Coronary artery (tissue), 2 donors: ENCODE measurements around the gene PLEKHF1.
"Not testable (repeated sequence)": the region's sequence is repeated elsewhere in the genome, so short reads cannot be mapped to it uniquely, and the experiment has no call there.

Experiments used
- DNase-seq: peaks from one replicate; pipeline ENCODE4 v3.0.0-alpha.2; 2017; ENCODE audit warnings: low spot score
- H3K27ac ChIP-seq, 2 donors: fragments of 200-600 bp; sonication (generic); one replicate each; pipeline ENCODE4 v1.5.1; 2016 to 2019
- H3K4me3 ChIP-seq: fragments of 200-600 bp; sonication (generic); 2 replicates; pipeline ENCODE4 v1.5.1; 2016; ENCODE audit warnings: mild to moderate bottlenecking, moderate library complexity
- TF ChIP-seq, protein P1 (sequence below): fragments of 200-600 bp; sonication (generic); IDR thresholded peaks from one replicate; pipeline ENCODE4 v1.5.1; 2019; ENCODE audit warnings: antibody characterized with exemption

The PLEKHF1 gene

DNA sequence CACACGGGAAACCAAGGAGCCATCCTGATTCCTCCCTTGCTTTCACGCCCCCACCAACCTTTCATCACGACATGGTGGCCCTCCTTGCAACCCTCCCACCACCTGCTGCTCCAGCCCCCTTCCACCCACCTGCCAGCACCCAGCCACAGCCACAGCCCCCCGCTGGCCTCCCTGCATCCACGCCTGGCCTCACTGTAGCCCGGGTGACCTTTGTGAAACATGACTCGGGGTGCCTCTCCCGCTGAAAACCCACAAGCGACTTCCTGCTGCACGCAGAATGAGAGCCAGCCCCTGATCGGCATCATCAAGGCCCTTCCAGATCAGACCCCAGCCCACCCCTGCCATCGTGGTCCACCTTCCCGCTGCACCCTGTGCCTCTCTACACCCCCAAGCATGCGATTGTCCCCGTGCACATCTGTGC, 44.3 kb upstream of the PLEKHF1 start:
- Histone ChIP-seq H3K27ac (no peak overlapping the region), H3K4me3 (no peak overlapping the region)
- no peak for DNase-seq
- TF ChIP-seq, protein P1, sequence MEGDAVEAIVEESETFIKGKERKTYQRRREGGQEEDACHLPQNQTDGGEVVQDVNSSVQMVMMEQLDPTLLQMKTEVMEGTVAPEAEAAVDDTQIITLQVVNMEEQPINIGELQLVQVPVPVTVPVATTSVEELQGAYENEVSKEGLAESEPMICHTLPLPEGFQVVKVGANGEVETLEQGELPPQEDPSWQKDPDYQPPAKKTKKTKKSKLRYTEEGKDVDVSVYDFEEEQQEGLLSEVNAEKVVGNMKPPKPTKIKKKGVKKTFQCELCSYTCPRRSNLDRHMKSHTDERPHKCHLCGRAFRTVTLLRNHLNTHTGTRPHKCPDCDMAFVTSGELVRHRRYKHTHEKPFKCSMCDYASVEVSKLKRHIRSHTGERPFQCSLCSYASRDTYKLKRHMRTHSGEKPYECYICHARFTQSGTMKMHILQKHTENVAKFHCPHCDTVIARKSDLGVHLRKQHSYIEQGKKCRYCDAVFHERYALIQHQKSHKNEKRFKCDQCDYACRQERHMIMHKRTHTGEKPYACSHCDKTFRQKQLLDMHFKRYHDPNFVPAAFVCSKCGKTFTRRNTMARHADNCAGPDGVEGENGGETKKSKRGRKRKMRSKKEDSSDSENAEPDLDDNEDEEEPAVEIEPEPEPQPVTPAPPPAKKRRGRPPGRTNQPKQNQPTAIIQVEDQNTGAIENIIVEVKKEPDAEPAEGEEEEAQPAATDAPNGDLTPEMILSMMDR, result no peak

DNA sequence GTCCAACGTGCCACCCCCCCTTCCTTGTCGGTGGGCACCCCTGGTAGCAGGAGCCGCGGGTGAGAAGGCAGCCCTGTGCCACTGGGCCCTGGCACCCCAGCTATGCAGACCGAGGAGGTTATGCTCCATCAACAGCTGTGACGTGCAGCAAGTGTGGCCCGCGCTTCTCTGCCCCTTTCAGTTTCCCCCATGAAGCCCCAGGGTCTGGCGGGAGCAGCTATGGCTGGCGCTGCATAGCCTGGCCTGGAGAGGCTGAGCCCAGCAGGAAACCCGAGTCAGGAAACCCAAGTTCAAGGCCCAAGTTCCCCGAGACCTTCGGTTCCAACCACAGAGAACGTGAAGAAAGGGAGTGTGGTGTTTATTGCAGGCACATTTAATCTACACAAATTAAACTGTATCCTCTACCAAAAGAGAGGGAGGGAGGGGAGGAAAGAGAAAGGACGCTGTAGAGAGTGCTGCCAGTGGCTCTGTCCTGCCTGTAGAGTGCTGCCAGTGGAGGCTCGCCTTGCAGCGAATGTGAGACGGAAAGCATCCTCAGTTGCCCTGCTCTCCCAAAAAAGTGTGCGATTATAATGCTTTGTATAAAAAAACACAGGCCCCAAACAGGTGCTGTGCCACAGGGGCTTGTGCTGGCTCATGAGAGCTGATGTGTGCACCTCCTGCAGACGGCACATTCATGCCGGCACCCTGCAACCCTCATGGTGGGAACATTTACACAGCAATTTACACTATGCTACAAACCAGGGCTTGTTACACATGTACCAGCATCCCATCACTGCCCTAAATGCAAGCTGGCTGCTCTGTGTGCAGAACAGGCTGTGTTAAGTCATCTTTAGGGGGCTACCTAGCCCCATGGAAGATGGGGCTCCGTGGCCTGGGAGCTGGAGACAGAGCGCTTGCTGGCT, 42.8 kb upstream of the PLEKHF1 start:
- H3K27ac ChIP-seq, result no peak overlapping the region
- TF ChIP-seq, protein P1, result no peak
- no peak for DNase-seq
- no peak overlapping the region for H3K4me3 ChIP-seq

DNA sequence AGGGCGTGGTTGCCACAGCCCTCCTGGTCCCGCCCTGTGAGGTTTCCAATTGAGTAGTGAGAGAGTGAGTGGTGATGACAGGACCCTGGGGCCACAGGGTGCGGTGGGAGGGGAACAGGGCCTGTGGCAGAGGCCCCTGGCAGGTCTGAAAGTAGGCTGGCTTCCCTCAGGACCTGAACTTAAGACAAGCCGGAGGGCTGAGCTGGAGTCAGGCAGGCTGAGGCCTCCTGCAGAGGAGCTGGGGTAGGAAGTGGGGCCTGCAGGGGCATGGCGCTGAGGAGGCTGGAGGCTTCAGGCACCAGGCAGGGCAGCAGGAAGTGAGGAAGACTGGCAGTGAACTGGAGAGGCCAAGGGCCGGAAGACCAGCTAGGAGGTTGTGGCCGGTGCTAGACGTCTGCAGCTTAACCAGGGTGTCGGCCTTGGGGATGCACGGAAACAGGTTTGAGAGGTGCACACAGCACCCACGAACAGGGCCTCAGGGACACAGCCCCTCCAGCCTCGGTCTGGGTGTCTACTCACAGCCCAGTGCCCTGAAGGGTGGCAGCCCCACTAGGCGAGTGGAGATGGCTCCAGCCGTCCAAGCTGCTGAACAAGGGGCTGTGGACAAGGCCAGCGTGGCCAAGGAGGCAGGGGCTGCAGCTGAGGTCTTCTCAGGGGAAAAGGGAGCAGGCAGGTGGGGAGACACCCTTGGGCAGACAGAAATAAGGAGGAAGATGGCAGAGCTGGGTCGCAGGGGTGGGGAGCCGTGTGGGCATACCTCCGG, 41.4 kb upstream of the PLEKHF1 start:
- Histone ChIP-seq H3K27ac (no peak overlapping the region), H3K4me3 (no peak overlapping the region)
- DNase-seq, result no peak
- TF ChIP-seq, protein P1, result no peak

DNA sequence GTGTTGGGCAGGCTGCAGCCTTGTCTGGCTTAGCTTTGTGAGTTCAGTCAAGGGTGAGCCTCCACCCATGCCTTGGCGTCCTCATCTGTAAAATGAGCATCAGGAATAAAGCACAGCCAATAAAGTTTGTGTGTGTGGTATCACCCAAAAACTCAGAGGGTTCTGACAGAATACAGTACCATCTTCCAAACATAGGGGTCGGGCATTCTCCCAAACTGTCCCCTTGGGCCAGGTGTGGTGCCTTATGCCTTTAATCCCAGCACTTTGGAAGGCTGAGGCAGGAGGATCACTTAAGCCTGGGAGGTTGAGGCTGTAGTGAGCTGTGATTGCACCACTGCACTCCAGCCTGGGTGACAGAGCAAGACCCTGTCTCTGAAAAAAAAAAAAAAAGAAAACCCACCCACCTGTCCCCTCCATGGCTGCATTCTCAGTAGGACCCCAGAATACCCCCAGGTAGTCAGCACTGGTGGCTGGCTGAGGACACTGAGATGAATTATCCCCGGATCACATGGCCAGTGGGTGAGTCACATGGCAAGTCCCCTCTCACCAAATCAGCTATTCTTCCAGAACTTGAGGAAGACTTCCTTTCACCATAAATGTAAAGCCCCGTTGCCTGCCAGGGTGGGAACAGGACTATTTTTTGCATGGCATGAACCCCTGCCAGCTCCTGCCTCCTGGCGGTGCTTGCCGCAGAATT, 40.6 kb upstream of the PLEKHF1 start:
- DNase-seq, result no peak
- H3K4me3 ChIP-seq, result no peak overlapping the region
- H3K27ac ChIP-seq, result no peak overlapping the region
- TF ChIP-seq, protein P1, result no peak

DNA sequence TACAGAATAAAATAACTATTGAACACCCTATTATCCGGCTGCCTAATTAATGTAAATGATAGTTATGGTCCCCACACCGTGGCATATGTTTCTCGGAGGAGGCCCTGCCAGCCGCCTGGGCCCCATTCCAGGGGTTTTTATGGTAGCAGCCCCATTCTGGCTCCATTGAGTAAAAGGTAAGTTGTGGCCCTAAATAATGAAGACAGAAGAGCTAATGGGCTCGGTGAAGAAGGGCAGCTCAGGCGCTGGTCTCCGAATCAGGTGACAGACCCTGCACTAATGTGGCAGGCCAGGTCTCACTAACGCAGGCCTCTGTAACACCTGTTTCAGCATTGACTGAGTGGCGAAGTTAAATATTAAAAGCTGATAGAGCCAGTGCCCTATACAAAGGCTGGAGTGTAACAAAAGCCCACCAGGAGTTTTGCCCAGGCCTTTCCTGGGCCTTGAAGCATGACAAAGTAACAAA, 40.0 kb upstream of the PLEKHF1 start:
- H3K4me3 ChIP-seq, result no peak overlapping the region
- H3K27ac ChIP-seq, result no peak overlapping the region
- no peak for DNase-seq
- TF ChIP-seq, protein P1, result no peak

DNA sequence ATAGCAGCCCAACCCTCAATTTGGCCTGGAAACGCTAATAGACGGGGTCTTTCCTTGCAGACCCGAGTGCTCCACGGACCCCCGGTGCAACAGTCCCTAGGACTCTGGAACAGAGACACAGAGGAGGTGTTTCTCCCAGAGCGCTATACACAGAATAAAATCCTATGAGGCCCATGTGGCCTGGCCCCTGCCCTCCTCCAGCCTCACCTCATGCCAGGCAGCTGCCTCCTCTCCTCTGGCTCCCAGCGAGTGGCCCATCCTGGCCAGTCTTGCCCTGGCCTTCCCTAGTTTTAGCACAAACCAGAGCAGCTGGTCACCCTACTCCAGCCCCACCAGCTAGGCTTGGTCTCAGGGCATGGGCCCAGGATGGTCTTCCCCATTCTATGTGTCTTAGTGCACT, 38.9 kb upstream of the PLEKHF1 start:
- Histone ChIP-seq H3K4me3 (no peak overlapping the region), H3K27ac (no peak overlapping the region)
- TF ChIP-seq, protein P1, result no peak
- no peak for DNase-seq

DNA sequence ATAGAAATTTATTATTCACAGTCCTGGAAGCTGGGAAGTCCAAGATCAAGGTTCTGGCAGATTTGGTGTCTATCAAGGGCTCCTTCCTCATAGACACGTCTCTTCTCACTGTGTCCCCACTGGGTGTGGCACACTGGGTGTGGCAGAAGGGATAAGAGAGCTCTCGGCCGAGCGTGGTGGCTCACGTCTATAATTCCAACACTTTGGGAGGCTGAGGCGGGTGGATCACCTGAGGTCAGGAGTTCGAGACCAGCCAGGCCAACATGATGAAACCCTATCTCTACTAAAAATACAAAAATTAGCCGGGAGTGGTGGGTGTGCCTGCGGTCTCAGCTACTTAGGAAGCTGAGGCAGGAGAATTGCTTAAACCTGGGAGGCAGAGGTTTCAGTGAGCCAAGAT, 38.4 kb upstream of the PLEKHF1 start:
- H3K27ac ChIP-seq, DNase-seq, H3K4me3 ChIP-seq: not testable (repeated sequence)
